H1 (cell line): ENCODE data around the gene HIPK2. TPM values are rescaled to one million over a fixed set of nuclear protein-coding genes. Genes with fewer than 3 reads are reported as not detected.

ENCODE experiments used
- CTCF ChIA-PET: fragments of 300-600 bp; sonication (Branson Sonifier 250); formaldehyde crosslinking; loops from one replicate; lab custom pipeline; 2021; ENCODE audit not compliant: partially characterized antibody; lab: Charles Lee
- POLR2A ChIA-PET: fragments of 300-600 bp; sonication (Branson Sonifier 250); formaldehyde crosslinking; loops from one replicate; lab custom pipeline; 2021; ENCODE audit warnings: inconsistent platforms; ENCODE audit not compliant: partially characterized antibody; lab: Charles Lee
- DNase-seq, 2 experiments: peaks; one replicate each; pipeline versions ENCODE4 v3.0.0 to v3.0.0-alpha.2; 2010 to 2022; ENCODE audit warnings: low spot score in 2 of 2, low read depth in 1 of 2, mixed read lengths in 1 of 2
- FAIRE-seq: peaks from 2 replicates; lab custom pipeline; 2011; peaks lifted over from hg19 to GRCh38; lab: Jason Lieb, UNC
- H2AFZ ChIP-seq: 2 replicates; pipeline ENCODE4 v1.8.1; 2012; ENCODE audit warnings: low read length, inconsistent platforms
- H2AK5ac ChIP-seq: 2 replicates; pipeline ENCODE4 v1.6.1; 2013; ENCODE audit warnings: low read depth, low read length
- H2BK120ac ChIP-seq: replicated peaks from 2 replicates; pipeline ENCODE3; 2013; ENCODE audit warnings: low read depth, low read length, inconsistent platforms
- H2BK12ac ChIP-seq: 2 replicates; pipeline ENCODE4 v1.6.1; 2013; ENCODE audit warnings: low read depth, low read length
- H2BK15ac ChIP-seq: 2 replicates; pipeline ENCODE4 v1.6.1; 2013; ENCODE audit warnings: low read length
- H2BK20ac ChIP-seq: 2 replicates; pipeline ENCODE4 v1.6.1; 2013; ENCODE audit warnings: low read length
- H2BK5ac ChIP-seq: 2 replicates; pipeline ENCODE4 v1.6.1; 2013; ENCODE audit warnings: low read depth, low read length
- H3K14ac ChIP-seq: 2 replicates; pipeline ENCODE4 v1.6.1; 2013; ENCODE audit warnings: inconsistent platforms; ENCODE audit not compliant: insufficient read length
- H3K18ac ChIP-seq: 2 replicates; pipeline ENCODE4 v1.6.1; 2013; ENCODE audit warnings: low read length; ENCODE audit errors: extremely low read depth
- H3K23ac ChIP-seq: 2 replicates; pipeline ENCODE4 v1.6.1; 2013; ENCODE audit warnings: inconsistent platforms; ENCODE audit not compliant: insufficient read length
- H3K23me2 ChIP-seq: 2 replicates; pipeline ENCODE4 v1.6.1; 2013; ENCODE audit warnings: low read depth, low read length
- H3K27ac ChIP-seq: 2 replicates; pipeline ENCODE4 v1.6.1; 2011; ENCODE audit warnings: low read depth, low read length, inconsistent platforms
- H3K27me3 ChIP-seq, 4 experiments: replicated peaks in 1 of 4; 1 replicate in 1 of 4; 2 replicates in 3 of 4; pipeline versions ENCODE4 v1.6.1 to v1.8.1; 2011 to 2013; ENCODE audit warnings: low read length in 3 of 4, mild to moderate bottlenecking in 3 of 4, inconsistent platforms in 2 of 4, mixed read lengths in 2 of 4, moderate library complexity in 1 of 4; ENCODE audit not compliant: control insufficient read depth in 3 of 4, insufficient read depth in 3 of 4; ENCODE audit errors: extremely low read depth in 1 of 4
- H3K36me3 ChIP-seq, 4 experiments: 2 replicates each; pipeline versions ENCODE4 v1.6.1 to v1.8.1; 2011 to 2013; ENCODE audit warnings: mild to moderate bottlenecking in 4 of 4, low read length in 3 of 4, moderate library complexity in 2 of 4, control low read depth in 1 of 4, inconsistent platforms in 1 of 4; ENCODE audit not compliant: insufficient read depth in 4 of 4, control insufficient read depth in 2 of 4
- H3K4ac ChIP-seq: replicated peaks from 2 replicates; pipeline ENCODE3; 2013; ENCODE audit warnings: low read length, low read depth, mixed read lengths, inconsistent platforms; ENCODE audit not compliant: insufficient read length
- H3K4me1 ChIP-seq, 4 experiments: replicated peaks in 1 of 4; 1 replicate in 1 of 4; 2 replicates in 3 of 4; pipeline versions ENCODE4 v1.6.1 to v1.8.1; 2011 to 2013; ENCODE audit warnings: low read length in 3 of 4, inconsistent platforms in 2 of 4, mixed read lengths in 1 of 4; ENCODE audit not compliant: insufficient read depth in 4 of 4, control insufficient read depth in 3 of 4
- H3K4me2 ChIP-seq, 2 experiments: 2 replicates each; pipeline versions ENCODE4 v1.6.1 to v1.8.1; 2011 to 2013; ENCODE audit warnings: low read depth in 2 of 2, low read length in 2 of 2, control low read depth in 1 of 2, inconsistent platforms in 1 of 2, mild to moderate bottlenecking in 1 of 2; ENCODE audit not compliant: insufficient read depth in 1 of 2
- H3K4me3 ChIP-seq, 4 experiments: fragments of 200-600, 300-600 bp in 1 of 4; sonication (generic), shearing (Covaris generic), sonication (Bioruptor Twin) in 1 of 4; 2 replicates each; pipeline versions ENCODE4 v1.5.1 to v1.8.1; 2011 to 2016; ENCODE audit warnings: low read length in 4 of 4, low read depth in 3 of 4, control low read depth in 2 of 4, inconsistent platforms in 2 of 4, mild to moderate bottlenecking in 2 of 4, mixed read lengths in 1 of 4, moderate library complexity in 1 of 4; ENCODE audit not compliant: insufficient read depth in 2 of 4; ENCODE audit errors: extremely low read depth in 1 of 4
- H3K56ac ChIP-seq: replicated peaks from 2 replicates; pipeline ENCODE3; 2013; ENCODE audit warnings: low read depth, mild to moderate bottlenecking, mixed read lengths, low read length, inconsistent platforms; ENCODE audit not compliant: insufficient read length
- H3K79me1 ChIP-seq: 2 replicates; pipeline ENCODE4 v1.6.1; 2013; ENCODE audit warnings: low read depth, low read length, control low read depth
- H3K79me2 ChIP-seq, 2 experiments: 2 replicates each; pipeline versions ENCODE4 v1.6.1 to v1.8.1; 2012 to 2013; ENCODE audit warnings: low read length in 2 of 2, mild to moderate bottlenecking in 2 of 2, inconsistent platforms in 1 of 2; ENCODE audit not compliant: insufficient read depth in 2 of 2, control insufficient read depth in 1 of 2
- H3K9ac ChIP-seq, 4 experiments: replicated peaks in 1 of 4; 1 replicate in 1 of 4; 2 replicates in 3 of 4; pipeline versions ENCODE4 v1.6.1 to v1.8.1; 2011 to 2013; ENCODE audit warnings: low read depth in 3 of 4, low read length in 3 of 4, control low read depth in 2 of 4, mild to moderate bottlenecking in 2 of 4, moderate library complexity in 2 of 4, inconsistent platforms in 1 of 4; ENCODE audit errors: extremely low read depth in 1 of 4
- H3K9me3 ChIP-seq, 2 experiments: 2 replicates each; pipeline versions ENCODE4 v1.6.1 to v1.8.1; 2012 to 2013; ENCODE audit warnings: mild to moderate bottlenecking in 2 of 2, moderate library complexity in 2 of 2, control low read depth in 1 of 2, inconsistent platforms in 1 of 2, low read depth in 1 of 2, low read length in 1 of 2, mixed read lengths in 1 of 2; ENCODE audit not compliant: insufficient read depth in 2 of 2
- H4K20me1 ChIP-seq, 2 experiments: replicated peaks in 1 of 2; 2 replicates each; pipeline versions ENCODE3 to v1.8.1; 2011 to 2013; ENCODE audit warnings: inconsistent platforms in 2 of 2, low read length in 2 of 2, mild to moderate bottlenecking in 1 of 2; ENCODE audit not compliant: insufficient read depth in 2 of 2, control insufficient read depth in 1 of 2
- H4K5ac ChIP-seq: 2 replicates; pipeline ENCODE4 v1.6.1; 2013; ENCODE audit warnings: low read length, low read depth, mixed read lengths, inconsistent platforms; ENCODE audit not compliant: insufficient read length
- H4K8ac ChIP-seq: 2 replicates; pipeline ENCODE4 v1.8.0; 2013; ENCODE audit warnings: mild to moderate bottlenecking, moderate library complexity, low read length, inconsistent platforms; ENCODE audit not compliant: insufficient read depth; ENCODE audit errors: extremely low read depth
- H4K91ac ChIP-seq: replicated peaks from 2 replicates; pipeline ENCODE3; 2013; ENCODE audit warnings: low read length, mixed read lengths, inconsistent platforms; ENCODE audit not compliant: insufficient read length
- BRCA1 ChIP-seq: IDR thresholded peaks from 2 replicates; pipeline ENCODE4 v1.6.1; 2012; ENCODE audit warnings: low read depth, low read length, improper control_type of control experiment
- CHD2 ChIP-seq: IDR thresholded peaks from 2 replicates; pipeline ENCODE4 v1.6.1; 2012; ENCODE audit warnings: low read length, improper control_type of control experiment
- CREB1 ChIP-seq: IDR thresholded peaks from 2 replicates; pipeline ENCODE4 v1.6.1; 2012; ENCODE audit warnings: inconsistent platforms
- GTF2F1 ChIP-seq: IDR thresholded peaks from 2 replicates; pipeline ENCODE4 v1.6.1; 2012; ENCODE audit warnings: low read depth, low read length, improper control_type of control experiment, borderline replicate concordance
- HDAC6 ChIP-seq: IDR thresholded peaks from one replicate; pipeline ENCODE4 v1.7.1; 2012; ENCODE audit warnings: low read depth, mild to moderate bottlenecking, inconsistent platforms, low read length, moderate library complexity
- MAFK ChIP-seq: IDR thresholded peaks from 2 replicates; pipeline ENCODE4 v1.6.1; 2012; ENCODE audit warnings: low read depth, mild to moderate bottlenecking, improper control_type of control experiment, low read length
- NRF1 ChIP-seq: IDR thresholded peaks from 2 replicates; pipeline ENCODE4 v1.6.1; 2011; ENCODE audit warnings: mild to moderate bottlenecking, low read depth, low read length, improper control_type of control experiment
- POLR2A ChIP-seq, 2 experiments: IDR thresholded peaks; 1 replicate in 1 of 2; 2 replicates in 1 of 2; pipeline ENCODE4 v1.6.1; 2011; ENCODE audit warnings: low read depth in 2 of 2, low read length in 2 of 2, mild to moderate bottlenecking in 2 of 2; ENCODE audit errors: control extremely low read depth in 1 of 2
- RNF2 ChIP-seq: fragments of 200-900, 300-1000 bp; sonication (generic); IDR thresholded peaks from 2 replicates; pipeline ENCODE4 v1.7.1; 2016; ENCODE audit warnings: borderline replicate concordance, low read depth, mild to moderate bottlenecking, antibody characterized with exemption, low read length; ENCODE audit not compliant: poor library complexity, severe bottlenecking; ENCODE audit errors: missing control alignments
- SUZ12 ChIP-seq: fragments of 200-600 bp; sonication (generic); IDR thresholded peaks from 2 replicates; pipeline ENCODE4 v1.6.1; 2012; ENCODE audit warnings: mild to moderate bottlenecking, inconsistent platforms, low read length, moderate library complexity, mixed read lengths
- WGBS, 2 experiments: shearing (Covaris generic) in 1 of 2; methylation state at CpG; one replicate each; pipeline versions ENCODE4 v1.1.6 to v1.1.7; 2013 to 2015; ENCODE audit warnings: low lambda C conversion rate in 2 of 2, mixed read lengths in 2 of 2, inconsistent platforms in 1 of 2, low coverage in 1 of 2, missing lambda C conversion rate in 1 of 2; ENCODE audit not compliant: insufficient replicate concordance in 2 of 2, insufficient coverage in 1 of 2, insufficient read length in 1 of 2; ENCODE audit errors: extremely low coverage in 1 of 2, missing lambda C conversion rate in 1 of 2; 5-methylcytosine and 5-hydroxymethylcytosine counted together
- polyA plus RNA-seq, 7 experiments: library from polyadenylated mRNA; depleted of rRNA in 3 of 7; stranded (reverse) in 5 of 7; unstranded in 2 of 7; fragments of >200 nt in 5 of 7; fragments of 200-250 nt in 2 of 7; gene quantifications; 1 replicate in 5 of 7; 2 replicates in 1 of 7; 4 replicates in 1 of 7; pipeline versions ENCODE4 v1.2.1 to v1.2.3, GENCODE V29; 2011 to 2013; ENCODE audit warnings: missing spikeins in 2 of 7, mixed read lengths in 2 of 7
- total RNA-seq: library from RNA; stranded (reverse); fragmentation: NEBNext Ultra II Directional; extraction: Animal tissue kit (Norgen Biotek cat#: 25700); gene quantifications from 2 replicates; pipeline ENCODE4 v1.2.1, GENCODE V29; 2021

HIPK2 gene
- total and polyA plus RNA-seq, 2 of the 8 experiments (the other 6 are each of a cell fraction or from before 2014, with no cell fraction given) = 8.3 to 24.3 TPM

DNA sequence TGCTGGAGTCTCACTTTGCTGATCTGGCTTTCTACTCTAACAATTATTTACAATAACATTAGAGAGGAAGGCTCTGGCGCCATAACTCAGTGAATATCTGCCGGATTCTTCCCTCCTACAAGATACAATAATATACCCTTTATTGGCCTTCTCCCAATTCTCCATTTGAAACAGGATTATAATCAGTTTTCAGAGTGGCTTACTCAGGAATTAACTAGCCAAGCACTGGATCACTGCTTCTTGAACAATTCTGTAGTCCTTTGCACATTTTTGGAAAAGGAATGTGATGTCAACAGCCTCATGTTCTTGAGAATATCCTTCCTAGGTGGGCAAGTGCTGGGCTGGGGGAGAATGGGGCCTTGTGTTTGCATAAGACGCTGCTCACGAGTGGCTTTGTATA, 125.9 kb downstream of the HIPK2 start:
- DNase-seq = no peak
- no peak overlapping the region for H4K91ac ChIP-seq
- H4K8ac ChIP-seq = no peak overlapping the region
- H3K79me2 ChIP-seq = no peaks in the 10 kb centered on the region; a peak in 1 of 4 replicates
- H3K4me1 ChIP-seq = peaks cover 5 to 13% (median 8%) of the 10 kb centered on the region in 4 experiments; a peak in 4 of 7 replicates
- H3K18ac ChIP-seq = no peak overlapping the region
- H3K23me2 ChIP-seq = no peaks in the 10 kb centered on the region
- H3K27ac ChIP-seq = no peak overlapping the region
- no peak overlapping the region for H2AK5ac ChIP-seq
- no peak overlapping the region for H2BK20ac ChIP-seq
- H3K9me3 ChIP-seq = no peaks in the 10 kb centered on the region
- H3K4ac ChIP-seq = no peak overlapping the region
- no peak overlapping the region for H3K4me2 ChIP-seq
- H3K27me3 ChIP-seq = no peaks in the 10 kb centered on the region
- no peak overlapping the region for H2AFZ ChIP-seq
- no peak overlapping the region for H3K4me3 ChIP-seq
- WGBS, 2 experiments = 77% methylated on average over 4 of the region's 4 CpGs; no CpG with 5 or more reads in 1 of the 2 experiments
- no peak overlapping the region for H2BK15ac ChIP-seq
- H4K5ac ChIP-seq = no peak overlapping the region
- POLR2A ChIA-PET = interaction anchor here (1.4 kb wide), 1 partner anchor 126 kb away, joined by 4 read pairs; no protein-coding TSS in a partner anchor
- FAIRE-seq = no peak
- no peaks in the 10 kb centered on the region for H3K79me1 ChIP-seq
- H3K9ac ChIP-seq = no peak overlapping the region
- CTCF ChIA-PET = interaction anchor here (0.6 to 2.1 kb wide), 8 partner anchors 10 to 351 kb away, joined by 3 to 8 read pairs (median 4); no protein-coding TSS in a partner anchor
- H4K20me1 ChIP-seq = no peaks in the 10 kb centered on the region
- no peak overlapping the region for H3K14ac ChIP-seq
- no peaks in the 10 kb centered on the region for H3K36me3 ChIP-seq
- H2BK12ac ChIP-seq = no peak overlapping the region
- no peak overlapping the region for H2BK120ac ChIP-seq
- no peak overlapping the region for H2BK5ac ChIP-seq
- H3K56ac ChIP-seq = no peak overlapping the region
- TF ChIP-seq POLR2A (IDR thresholded peaks at IDR 0.05; ENCODE audit: control extremely low read depth in 1 of 2, low read depth in 2 of 2, low read length in 2 of 2) (no peak), NRF1 (no peak), BRCA1 (no peak), HDAC6 (no peak), RNF2 (no peak), MAFK (no peak), SUZ12 (no peak), GTF2F1 (no peak), CREB1 (no peak), CHD2 (no peak)
- no peak overlapping the region for H3K23ac ChIP-seq
